Measurements from ENCODE around the gene RYR3.

RYR3 gene

DNA sequence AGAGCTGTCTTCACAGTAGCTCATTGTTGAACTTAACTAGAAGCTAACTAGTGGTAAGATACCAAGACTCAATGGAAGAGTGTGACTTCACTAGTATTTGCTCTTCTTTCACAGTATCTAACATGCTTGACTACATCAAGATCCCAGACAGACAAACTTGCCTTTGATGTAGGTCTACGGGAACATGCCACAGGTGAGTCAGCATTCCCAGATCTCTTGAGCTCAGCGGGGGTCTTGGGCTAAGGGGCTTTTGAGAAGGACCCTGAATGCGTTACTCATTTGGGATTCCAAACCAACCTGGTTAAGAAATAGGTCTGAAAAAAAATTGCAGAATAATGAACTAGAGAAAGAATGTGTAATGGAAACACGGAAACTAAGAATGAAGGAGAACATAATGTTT lies 222.4 kb downstream of the RYR3 start:
- no peaks in the 10 kb centered on the region for H3K4me1 ChIP-seq (ENCODE audit: control insufficient read depth, insufficient read depth, low read depth, low read length)
- no peaks in the 10 kb centered on the region for H3K36me3 ChIP-seq (ENCODE audit: control insufficient read depth in 1 of 2, insufficient read depth in 2 of 2, low read depth in 1 of 2, low read length in 2 of 2)
- no peak overlapping the region for H3K4ac ChIP-seq (ENCODE audit: low read depth in 1 of 2, low read length in 2 of 2)
- no peak overlapping the region for H2AK5ac ChIP-seq (ENCODE audit: low read length, severe bottlenecking)
- DNase-seq, result no peak
- H3K4me2 ChIP-seq (ENCODE audit: low read length, poor library complexity, severe bottlenecking), result no peak overlapping the region
- no peaks in the 10 kb centered on the region for H3K79me1 ChIP-seq (replicated peaks; ENCODE audit: low read length, poor library complexity, severe bottlenecking)
- H3K18ac ChIP-seq (ENCODE audit: low read depth in 1 of 2, low read length in 2 of 2), result no peak overlapping the region
- no peak overlapping the region for H2BK15ac ChIP-seq (ENCODE audit: low read depth, poor library complexity, severe bottlenecking)
- no peak overlapping the region for H2AFZ ChIP-seq (ENCODE audit: low read depth, low read length)
- no peak overlapping the region for H4K8ac ChIP-seq (ENCODE audit: low read length)
- peaks cover 7 to 34% of the 10 kb centered on the region in 2 experiments for H3K27me3 ChIP-seq (ENCODE audit: control insufficient read depth in 1 of 2, insufficient read depth in 1 of 2, low read length in 2 of 2)
- H2BK12ac ChIP-seq (ENCODE audit: low read length in 2 of 2), result no peak overlapping the region
- no peak overlapping the region for H2BK120ac ChIP-seq (ENCODE audit: low read depth, low read length)
- H3K14ac ChIP-seq (ENCODE audit: low read length in 2 of 2), result no peak overlapping the region
- H3K23ac ChIP-seq (ENCODE audit: low read length in 2 of 2), result no peak overlapping the region
- H3K9me3 ChIP-seq (ENCODE audit: control insufficient read depth, low read length), result no peaks in the 10 kb centered on the region
- WGBS, result 73% methylated on average over 3 of the region's 4 CpGs
- H2BK5ac ChIP-seq (ENCODE audit: low read depth, low read length, poor library complexity, severe bottlenecking), result no peak overlapping the region
- H4K91ac ChIP-seq (ENCODE audit: low read length), result no peak overlapping the region
- no peak overlapping the region for H3K27ac ChIP-seq (ENCODE audit: low read length, poor library complexity, severe bottlenecking)
- H3K9ac ChIP-seq (ENCODE audit: low read length), result no peak overlapping the region
- H3K4me3 ChIP-seq (ENCODE audit: insufficient read depth in 1 of 2, low read depth in 1 of 2, low read length in 2 of 2), result no peak overlapping the region

DNA sequence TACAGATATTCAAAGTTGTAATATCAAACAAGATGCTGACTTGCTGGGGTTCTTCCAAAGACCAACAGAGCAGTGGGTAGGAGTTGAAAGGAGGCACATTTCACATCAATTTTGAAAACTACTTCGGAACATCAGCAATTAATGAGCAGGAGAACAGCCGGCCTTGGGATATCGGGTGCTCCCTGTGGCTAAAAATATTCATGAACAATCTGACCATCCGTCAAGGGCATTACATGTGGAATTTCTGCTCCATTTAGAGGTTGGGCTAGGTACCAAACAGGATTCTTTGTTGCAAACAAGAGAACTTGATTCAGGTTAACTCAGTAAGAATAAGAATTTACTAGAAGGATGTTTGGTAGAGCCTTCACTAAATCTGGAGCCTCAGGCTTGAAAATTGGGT lies 223.9 kb downstream of the RYR3 start:
- Histone ChIP-seq H3K4ac (ENCODE audit: low read depth in 1 of 2, low read length in 2 of 2) (no peak overlapping the region), H3K27me3 (ENCODE audit: control insufficient read depth in 1 of 2, insufficient read depth in 1 of 2, low read length in 2 of 2) (peaks cover 11 to 34% of the 10 kb centered on the region in 2 experiments), H3K18ac (ENCODE audit: low read depth in 1 of 2, low read length in 2 of 2) (no peak overlapping the region), H3K36me3 (ENCODE audit: control insufficient read depth in 1 of 2, insufficient read depth in 2 of 2, low read depth in 1 of 2, low read length in 2 of 2) (no peaks in the 10 kb centered on the region), H2BK120ac (ENCODE audit: low read depth, low read length) (no peak overlapping the region), H4K8ac (ENCODE audit: low read length) (no peak overlapping the region), H3K14ac (ENCODE audit: low read length in 2 of 2) (no peak overlapping the region), H2BK5ac (ENCODE audit: low read depth, low read length, poor library complexity, severe bottlenecking) (no peak overlapping the region), H3K27ac (ENCODE audit: low read length, poor library complexity, severe bottlenecking) (no peak overlapping the region), H4K91ac (ENCODE audit: low read length) (no peak overlapping the region), H3K23ac (ENCODE audit: low read length in 2 of 2) (no peak overlapping the region), H2AFZ (ENCODE audit: low read depth, low read length) (no peak overlapping the region), H2BK15ac (ENCODE audit: low read depth, poor library complexity, severe bottlenecking) (no peak overlapping the region), H3K79me1 (replicated peaks; ENCODE audit: low read length, poor library complexity, severe bottlenecking) (no peaks in the 10 kb centered on the region), H3K4me3 (ENCODE audit: insufficient read depth in 1 of 2, low read depth in 1 of 2, low read length in 2 of 2) (no peak overlapping the region), H3K4me2 (ENCODE audit: low read length, poor library complexity, severe bottlenecking) (no peak overlapping the region), H2BK12ac (ENCODE audit: low read length in 2 of 2) (no peak overlapping the region), H3K9me3 (ENCODE audit: control insufficient read depth, low read length) (no peaks in the 10 kb centered on the region), H3K4me1 (ENCODE audit: control insufficient read depth, insufficient read depth, low read depth, low read length) (no peaks in the 10 kb centered on the region), H2AK5ac (ENCODE audit: low read length, severe bottlenecking) (no peak overlapping the region), H3K9ac (ENCODE audit: low read length) (no peak overlapping the region)
- no peak for DNase-seq
- WGBS, result 91% methylated on average over 4 of the region's 4 CpGs

DNA sequence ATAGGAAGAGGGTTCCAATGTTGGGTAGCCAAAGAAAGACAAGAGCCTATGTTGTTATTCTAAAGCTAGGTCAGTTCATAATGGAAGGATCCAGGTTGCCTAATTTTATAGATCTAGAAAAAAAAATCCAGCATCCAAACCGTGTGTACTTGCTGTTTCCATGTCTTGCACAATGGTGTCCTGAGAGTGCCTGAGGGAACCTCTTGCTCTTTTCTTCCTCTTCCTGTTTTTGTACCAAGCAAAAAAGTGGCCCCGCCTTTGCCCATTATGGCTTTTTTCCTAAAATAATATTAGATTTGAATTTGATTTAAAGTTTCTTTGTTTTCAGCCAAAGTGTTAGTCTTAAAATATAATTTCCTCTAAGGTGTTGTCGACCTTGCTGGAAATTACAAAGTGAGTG lies 224.4 kb downstream of the RYR3 start:
- no peak overlapping the region for H2BK15ac ChIP-seq (ENCODE audit: low read depth, poor library complexity, severe bottlenecking)
- no peak overlapping the region for H4K91ac ChIP-seq (ENCODE audit: low read length)
- H2AK5ac ChIP-seq (ENCODE audit: low read length, severe bottlenecking), result no peak overlapping the region
- H3K79me1 ChIP-seq (replicated peaks; ENCODE audit: low read length, poor library complexity, severe bottlenecking), result no peaks in the 10 kb centered on the region
- no peaks in the 10 kb centered on the region for H3K36me3 ChIP-seq (ENCODE audit: control insufficient read depth in 1 of 2, insufficient read depth in 2 of 2, low read depth in 1 of 2, low read length in 2 of 2)
- no peak overlapping the region for H3K4me3 ChIP-seq (ENCODE audit: insufficient read depth in 1 of 2, low read depth in 1 of 2, low read length in 2 of 2)
- H4K8ac ChIP-seq (ENCODE audit: low read length), result no peak overlapping the region
- H3K4me2 ChIP-seq (ENCODE audit: low read length, poor library complexity, severe bottlenecking), result no peak overlapping the region
- 24% methylated on average over 1 of the region's 3 CpGs for WGBS
- H2BK12ac ChIP-seq (ENCODE audit: low read length in 2 of 2), result no peak overlapping the region
- H3K18ac ChIP-seq (ENCODE audit: low read depth in 1 of 2, low read length in 2 of 2), result no peak overlapping the region
- no peak overlapping the region for H3K23ac ChIP-seq (ENCODE audit: low read length in 2 of 2)
- H2AFZ ChIP-seq (ENCODE audit: low read depth, low read length), result no peak overlapping the region
- H2BK120ac ChIP-seq (ENCODE audit: low read depth, low read length), result no peak overlapping the region
- H3K14ac ChIP-seq (ENCODE audit: low read length in 2 of 2), result no peak overlapping the region
- H2BK5ac ChIP-seq (ENCODE audit: low read depth, low read length, poor library complexity, severe bottlenecking), result no peak overlapping the region
- no peaks in the 10 kb centered on the region for H3K9me3 ChIP-seq (ENCODE audit: control insufficient read depth, low read length)
- H3K9ac ChIP-seq (ENCODE audit: low read length), result no peak overlapping the region
- H3K27me3 ChIP-seq (ENCODE audit: control insufficient read depth in 1 of 2, insufficient read depth in 1 of 2, low read length in 2 of 2), result peaks cover 11 to 29% of the 10 kb centered on the region in 2 experiments
- H3K4ac ChIP-seq (ENCODE audit: low read depth in 1 of 2, low read length in 2 of 2), result no peak overlapping the region
- H3K27ac ChIP-seq (ENCODE audit: low read length, poor library complexity, severe bottlenecking), result no peak overlapping the region
- no peaks in the 10 kb centered on the region for H3K4me1 ChIP-seq (ENCODE audit: control insufficient read depth, insufficient read depth, low read depth, low read length)
- DNase-seq, result no peak

DNA sequence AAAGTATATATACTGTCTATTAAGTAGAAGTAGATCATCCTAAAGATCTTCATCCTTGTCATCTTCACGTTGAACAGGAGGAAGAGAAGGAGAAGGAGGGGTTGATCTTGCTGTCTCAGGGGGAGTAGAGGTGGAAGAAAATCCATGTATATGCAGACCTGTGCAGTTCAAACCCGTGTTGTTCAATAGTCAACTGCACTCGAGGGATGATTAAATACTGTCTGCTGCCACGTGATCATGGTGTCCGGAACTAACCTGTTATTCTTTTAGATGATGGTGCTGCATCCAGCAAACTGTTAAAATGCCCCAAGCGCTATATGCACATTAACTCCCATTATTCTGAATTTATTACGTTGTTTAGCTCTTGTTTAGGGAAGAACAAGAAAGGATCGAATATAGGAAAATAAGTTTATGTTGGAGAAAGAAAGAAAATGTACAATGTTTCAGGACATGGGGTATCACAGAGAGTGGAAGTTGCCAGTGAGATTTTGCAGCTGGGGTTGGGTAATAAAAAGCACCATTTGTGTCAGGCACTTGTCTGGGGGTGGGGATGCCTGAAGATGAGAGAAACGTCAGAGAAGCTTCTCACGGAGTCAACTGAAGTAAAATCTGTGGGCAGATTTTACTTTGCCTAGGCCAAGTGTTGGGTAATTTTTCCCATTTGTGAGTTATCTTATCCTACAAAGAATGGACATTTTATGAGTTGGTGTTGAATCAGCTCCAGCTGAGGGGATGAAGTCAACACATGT lies 229.2 kb downstream of the RYR3 start:
- H2BK15ac ChIP-seq (ENCODE audit: low read depth, poor library complexity, severe bottlenecking), result no peak overlapping the region

More for the DNA sequence above, 229.2 kb downstream of the RYR3 start:
- Histone ChIP-seq H2AFZ (ENCODE audit: low read depth, low read length) (no peak overlapping the region), H2BK120ac (ENCODE audit: low read depth, low read length) (no peak overlapping the region), H3K9me3 (ENCODE audit: control insufficient read depth, low read length) (peaks cover 4% of the 10 kb centered on the region), H3K9ac (ENCODE audit: low read length) (no peak overlapping the region), H2BK12ac (ENCODE audit: low read length in 2 of 2) (no peak overlapping the region), H3K23ac (ENCODE audit: low read length in 2 of 2) (no peak overlapping the region), H2BK5ac (ENCODE audit: low read depth, low read length, poor library complexity, severe bottlenecking) (no peak overlapping the region), H3K4me3 (ENCODE audit: insufficient read depth in 1 of 2, low read depth in 1 of 2, low read length in 2 of 2) (no peak overlapping the region), H2AK5ac (ENCODE audit: low read length, severe bottlenecking) (no peak overlapping the region), H3K4ac (ENCODE audit: low read depth in 1 of 2, low read length in 2 of 2) (no peak overlapping the region), H3K4me2 (ENCODE audit: low read length, poor library complexity, severe bottlenecking) (no peak overlapping the region), H4K91ac (ENCODE audit: low read length) (no peak overlapping the region), H4K8ac (ENCODE audit: low read length) (no peak overlapping the region), H3K4me1 (ENCODE audit: control insufficient read depth, insufficient read depth, low read depth, low read length) (no peaks in the 10 kb centered on the region), H3K27ac (ENCODE audit: low read length, poor library complexity, severe bottlenecking) (no peak overlapping the region), H3K36me3 (ENCODE audit: control insufficient read depth in 1 of 2, insufficient read depth in 2 of 2, low read depth in 1 of 2, low read length in 2 of 2) (peaks cover 0 to 4% of the 10 kb centered on the region in 2 experiments), H3K27me3 (ENCODE audit: control insufficient read depth in 1 of 2, insufficient read depth in 1 of 2, low read length in 2 of 2) (peaks cover 11 to 21% of the 10 kb centered on the region in 2 experiments), H3K79me1 (replicated peaks; ENCODE audit: low read length, poor library complexity, severe bottlenecking) (no peaks in the 10 kb centered on the region), H3K14ac (ENCODE audit: low read length in 2 of 2) (no peak overlapping the region), H3K18ac (ENCODE audit: low read depth in 1 of 2, low read length in 2 of 2) (no peak overlapping the region)
- 72% methylated on average over 10 of the region's 10 CpGs for WGBS
- DNase-seq, result no peak

Measured in mesenchymal stem cell (in vitro differentiated cells and primary cell).